Spleen (tissue), 7 donors: ENCODE results near the gene GCC2.

Experiments
- POLR2A ChIP-seq, 3 donors: fragments of 450-650 bp; IDR thresholded peaks; one replicate each; pipeline ENCODE4 v1.5.1; 2017; ENCODE audit warnings: antibody characterized with exemption in 3 of 3, mild to moderate bottlenecking in 1 of 3
- POLR2AphosphoS5 ChIP-seq, 3 donors: sonication (generic); formaldehyde crosslinking; IDR thresholded peaks; one replicate each; pipeline ENCODE4 v1.5.1; 2017; ENCODE audit warnings: antibody characterized with exemption in 3 of 3
- TF ChIP-seq, protein P1 (sequence below), 11 experiments: fragments of 200-600 bp in 7 of 11; fragments of 450-650 bp in 4 of 11; sonication (generic) in 4 of 11; IDR thresholded peaks in 8 of 11; conservative IDR thresholded peaks in 3 of 11; 1 replicate in 7 of 11; 2 replicates in 4 of 11; pipeline versions ENCODE4 v1.4.0 to v1.8.0; 2016 to 2021; ENCODE audit warnings: antibody characterized with exemption in 11 of 11, inconsistent platforms in 4 of 11, mild to moderate bottlenecking in 1 of 11
- donor health status: DM: no; HTN: no; CAD: no; lungs with moderate emphysema.
- donor health status: DM: no; HTN: no; CAD: no.
- donor health status: DM: no; HTN: no; CAD: no.

DNA sequence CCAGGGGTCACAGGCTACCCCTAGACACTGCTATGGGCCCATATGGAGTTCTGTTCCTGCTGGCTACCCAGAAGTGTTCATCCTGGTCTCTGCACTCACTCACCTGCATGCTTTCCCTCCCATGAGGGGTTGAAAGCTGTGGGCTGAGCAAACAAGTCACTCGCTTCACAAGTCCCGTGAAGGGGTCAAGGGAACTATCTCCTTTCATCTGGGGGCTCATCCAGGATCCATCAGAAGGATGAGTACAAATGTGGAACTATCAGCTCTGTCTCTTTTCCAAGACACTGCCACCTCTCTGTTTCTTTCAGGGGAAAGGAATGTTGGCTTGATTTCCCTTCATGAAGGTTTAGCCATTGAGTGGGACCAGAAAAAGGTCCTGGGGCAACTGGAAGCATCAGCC, 49.5 kb upstream of the GCC2 start:
- TF ChIP-seq POLR2AphosphoS5 (IDR thresholded peaks at IDR 0.05), result no peak
- TF ChIP-seq, protein P1, sequence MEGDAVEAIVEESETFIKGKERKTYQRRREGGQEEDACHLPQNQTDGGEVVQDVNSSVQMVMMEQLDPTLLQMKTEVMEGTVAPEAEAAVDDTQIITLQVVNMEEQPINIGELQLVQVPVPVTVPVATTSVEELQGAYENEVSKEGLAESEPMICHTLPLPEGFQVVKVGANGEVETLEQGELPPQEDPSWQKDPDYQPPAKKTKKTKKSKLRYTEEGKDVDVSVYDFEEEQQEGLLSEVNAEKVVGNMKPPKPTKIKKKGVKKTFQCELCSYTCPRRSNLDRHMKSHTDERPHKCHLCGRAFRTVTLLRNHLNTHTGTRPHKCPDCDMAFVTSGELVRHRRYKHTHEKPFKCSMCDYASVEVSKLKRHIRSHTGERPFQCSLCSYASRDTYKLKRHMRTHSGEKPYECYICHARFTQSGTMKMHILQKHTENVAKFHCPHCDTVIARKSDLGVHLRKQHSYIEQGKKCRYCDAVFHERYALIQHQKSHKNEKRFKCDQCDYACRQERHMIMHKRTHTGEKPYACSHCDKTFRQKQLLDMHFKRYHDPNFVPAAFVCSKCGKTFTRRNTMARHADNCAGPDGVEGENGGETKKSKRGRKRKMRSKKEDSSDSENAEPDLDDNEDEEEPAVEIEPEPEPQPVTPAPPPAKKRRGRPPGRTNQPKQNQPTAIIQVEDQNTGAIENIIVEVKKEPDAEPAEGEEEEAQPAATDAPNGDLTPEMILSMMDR (IDR thresholded peaks at IDR 0.05 in 8 of 11, conservative IDR thresholded peaks at IDR 0.05 in 3 of 11), result no peak
- no peak for TF ChIP-seq POLR2A (IDR thresholded peaks at IDR 0.05)
